CD4-positive, alpha-beta T cell treated with Interleukin-12 subunit alpha and Interleukin-12 subunit beta, for 1 hour (primary cell): ENCODE measurements around the gene EIF1AD.
"Not testable (repeated sequence)": the region's sequence is repeated elsewhere in the genome, so short reads cannot be mapped to it uniquely, and the experiment has no call there.

ENCODE experiments used
- DNase-seq: peaks from one replicate; pipeline ENCODE4 v3.0.0-alpha.2; 2020

EIF1AD gene

GRCh38 chr11:65967329-65967934 is 34.5 kb downstream of the EIF1AD start:
- DNase-seq, result no peak

- DNase-seq, result no peak
These were observed 35.8 kb downstream of the EIF1AD start for GRCh38 chr11:65965986-65966762.

GRCh38 chr11:65964906-65965305 is 37.1 kb downstream of the EIF1AD start:
- no peak for DNase-seq

GRCh38 chr11:65962141-65962564 is 39.8 kb downstream of the EIF1AD start:
- DNase-seq, result no peak

GRCh38 chr11:65961267-65962140 is 40.5 kb downstream of the EIF1AD start, which contains the start of gene SART1:
Gene SART1 (plus strand): TSS chr11:65961734. CDS start chr11:65961781, 47 bp downstream.
- DNase-seq, result peak; percentile 97

GRCh38 chr11:65960824-65961266 is 41.1 kb downstream of the EIF1AD start:
- no peak for DNase-seq

- no peak for DNase-seq
These were observed 43.1 kb downstream of the EIF1AD start for GRCh38 chr11:65958774-65959420.

- no peak for DNase-seq
These were observed 43.7 kb downstream of the EIF1AD start for GRCh38 chr11:65958291-65958690.

GRCh38 chr11:65954771-65955170 is 47.2 kb downstream of the EIF1AD start:
- no peak for DNase-seq

- no peak for DNase-seq
These were observed 48.5 kb downstream of the EIF1AD start for GRCh38 chr11:65953471-65953870.

- no peak for DNase-seq
These were observed 49.9 kb downstream of the EIF1AD start for GRCh38 chr11:65952052-65952521.

GRCh38 chr11:65951641-65952040 is 50.3 kb downstream of the EIF1AD start:
- DNase-seq, result not testable (repeated sequence)

GRCh38 chr11:65950711-65951110 is 51.2 kb downstream of the EIF1AD start:
- not testable (repeated sequence) for DNase-seq

- no peak for DNase-seq
These were observed 54.3 kb downstream of the EIF1AD start for GRCh38 chr11:65947603-65948125.

GRCh38 chr11:65947133-65947532 is 54.8 kb downstream of the EIF1AD start:
- no peak for DNase-seq

GRCh38 chr11:65946655-65947054 is 55.3 kb downstream of the EIF1AD start:
- no peak for DNase-seq
